Vagina (tissue), 2 donors: ENCODE data around the gene SMAD1. TPM values are rescaled to one million over a fixed set of nuclear protein-coding genes. Genes with fewer than 3 reads are reported as not detected.

Source experiments
- DNase-seq, 2 donors: peaks; one replicate each; pipeline ENCODE4 v3.0.0-alpha.2; 2017; ENCODE audit errors: extremely low spot score in 2 of 2
- H3K27ac ChIP-seq: fragments of 200-600 bp; sonication (generic); one replicate; pipeline ENCODE4 v1.5.1; 2019
- H3K27me3 ChIP-seq: fragments of 200-600 bp; sonication (generic); one replicate; pipeline ENCODE4 v1.5.1; 2019
- H3K36me3 ChIP-seq, 2 donors: fragments of 200-600 bp; sonication (generic); one replicate each; pipeline ENCODE4 v1.5.1; 2017 to 2019
- H3K4me1 ChIP-seq: fragments of 200-600 bp; sonication (generic); one replicate; pipeline ENCODE4 v1.5.1; 2019
- H3K4me3 ChIP-seq, 2 donors: fragments of 200-600 bp; sonication (generic); 1 replicate in 1 of 2; 2 replicates in 1 of 2; pipeline ENCODE4 v1.5.1; 2016 to 2019
- H3K9me3 ChIP-seq: fragments of 200-600 bp; sonication (generic); one replicate; pipeline ENCODE4 v1.5.1; 2019
- POLR2A ChIP-seq, 2 donors: fragments of 450-650 bp; IDR thresholded peaks; one replicate each; pipeline ENCODE4 v1.6.1; 2017; ENCODE audit warnings: antibody characterized with exemption in 2 of 2, mild to moderate bottlenecking in 2 of 2, moderate library complexity in 2 of 2
- POLR2AphosphoS5 ChIP-seq, 2 donors: sonication (generic); formaldehyde crosslinking; IDR thresholded peaks; one replicate each; pipeline ENCODE4 v1.9.0; 2017; ENCODE audit warnings: antibody characterized with exemption in 2 of 2, mild to moderate bottlenecking in 2 of 2, low read depth in 1 of 2; ENCODE audit not compliant: insufficient read depth in 1 of 2
- intact Hi-C: fragments of 100-400 bp; cut with DNase I; formaldehyde crosslinking; loops from one replicate; pipeline ENCODE4 v1.15.1; 2023
- total RNA-seq: library from RNA; depleted of rRNA; stranded (reverse); fragments of >200 nt; gene quantifications from one replicate; pipeline ENCODE4 v1.2.3, GENCODE V29; 2016
- TF ChIP-seq, protein P1 (sequence below), 3 experiments: fragments of 450-650 bp in 2 of 3; fragments of 200-600 bp in 1 of 3; sonication (generic) in 1 of 3; IDR thresholded peaks; one replicate each; pipeline ENCODE4 v1.5.1; 2017 to 2019; ENCODE audit warnings: antibody characterized with exemption in 3 of 3, mild to moderate bottlenecking in 2 of 3, moderate library complexity in 2 of 3

SMAD1 gene
- total RNA-seq, 1 donor from 2014 or later: 31.7 TPM

DNA sequence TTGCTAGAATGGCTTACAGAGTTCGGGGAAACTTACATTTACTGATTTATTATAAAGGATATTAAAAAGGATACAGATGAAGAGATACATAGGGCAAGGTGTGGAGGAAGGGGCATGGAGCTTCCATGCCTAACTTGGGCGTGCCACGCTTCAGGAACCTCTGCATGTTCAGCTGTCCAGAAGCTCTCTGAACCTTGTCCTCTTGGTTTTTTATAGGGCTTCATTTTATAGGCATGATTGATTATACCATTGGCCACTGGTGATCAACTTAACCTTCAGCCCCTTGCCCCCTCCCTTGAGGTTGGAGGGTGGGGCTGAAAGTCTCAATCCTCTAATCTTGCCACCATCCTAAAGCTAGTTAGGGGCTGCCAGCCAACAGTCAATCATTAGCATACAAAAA lies 10.7 kb downstream of the SMAD1 start:
- no peak overlapping the region for H3K4me3 ChIP-seq
- H3K27me3 ChIP-seq: no peaks in the 10 kb centered on the region
- H3K9me3 ChIP-seq: no peaks in the 10 kb centered on the region
- intact Hi-C loops: no loop called here
- peaks cover 19% of the 10 kb centered on the region for H3K4me1 ChIP-seq
- TF ChIP-seq, protein P1, sequence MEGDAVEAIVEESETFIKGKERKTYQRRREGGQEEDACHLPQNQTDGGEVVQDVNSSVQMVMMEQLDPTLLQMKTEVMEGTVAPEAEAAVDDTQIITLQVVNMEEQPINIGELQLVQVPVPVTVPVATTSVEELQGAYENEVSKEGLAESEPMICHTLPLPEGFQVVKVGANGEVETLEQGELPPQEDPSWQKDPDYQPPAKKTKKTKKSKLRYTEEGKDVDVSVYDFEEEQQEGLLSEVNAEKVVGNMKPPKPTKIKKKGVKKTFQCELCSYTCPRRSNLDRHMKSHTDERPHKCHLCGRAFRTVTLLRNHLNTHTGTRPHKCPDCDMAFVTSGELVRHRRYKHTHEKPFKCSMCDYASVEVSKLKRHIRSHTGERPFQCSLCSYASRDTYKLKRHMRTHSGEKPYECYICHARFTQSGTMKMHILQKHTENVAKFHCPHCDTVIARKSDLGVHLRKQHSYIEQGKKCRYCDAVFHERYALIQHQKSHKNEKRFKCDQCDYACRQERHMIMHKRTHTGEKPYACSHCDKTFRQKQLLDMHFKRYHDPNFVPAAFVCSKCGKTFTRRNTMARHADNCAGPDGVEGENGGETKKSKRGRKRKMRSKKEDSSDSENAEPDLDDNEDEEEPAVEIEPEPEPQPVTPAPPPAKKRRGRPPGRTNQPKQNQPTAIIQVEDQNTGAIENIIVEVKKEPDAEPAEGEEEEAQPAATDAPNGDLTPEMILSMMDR (IDR thresholded peaks at IDR 0.05): no peak
- TF ChIP-seq POLR2AphosphoS5 (IDR thresholded peaks at IDR 0.05; ENCODE audit: insufficient read depth in 1 of 2, low read depth in 1 of 2): no peak
- no peak for TF ChIP-seq POLR2A (IDR thresholded peaks at IDR 0.05)
- H3K36me3 ChIP-seq: no peaks in the 10 kb centered on the region
- DNase-seq: no peak
- no peak overlapping the region for H3K27ac ChIP-seq

DNA sequence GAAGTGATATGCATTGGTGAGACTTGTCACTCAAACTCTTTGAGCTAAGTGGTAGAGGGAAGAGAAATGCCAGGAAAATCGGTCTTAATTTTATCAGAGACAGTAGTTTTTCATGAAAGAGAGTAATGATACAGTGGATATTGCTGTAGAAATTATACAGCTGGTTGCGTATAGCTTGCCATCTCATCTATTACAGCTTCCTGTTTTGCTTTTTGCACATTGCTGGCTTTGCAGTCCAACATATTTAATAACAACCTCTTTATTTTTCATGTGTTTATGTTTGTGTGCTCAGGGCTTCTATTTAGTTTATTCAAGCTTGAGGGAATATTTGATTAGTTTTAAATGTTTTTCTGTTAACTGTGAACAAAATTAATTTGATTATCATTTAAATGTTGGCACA lies 11.5 kb downstream of the SMAD1 start:
- Histone ChIP-seq H3K36me3 (no peaks in the 10 kb centered on the region), H3K27me3 (no peaks in the 10 kb centered on the region), H3K4me1 (peaks cover 18% of the 10 kb centered on the region), H3K27ac (no peak overlapping the region), H3K4me3 (no peak overlapping the region), H3K9me3 (no peaks in the 10 kb centered on the region)
- TF ChIP-seq POLR2AphosphoS5 (IDR thresholded peaks at IDR 0.05; ENCODE audit: insufficient read depth in 1 of 2, low read depth in 1 of 2) (no peak), POLR2A (IDR thresholded peaks at IDR 0.05) (no peak)
- TF ChIP-seq, protein P1 (IDR thresholded peaks at IDR 0.05): no peak
- intact Hi-C loops: no loop called here
- DNase-seq: no peak

DNA sequence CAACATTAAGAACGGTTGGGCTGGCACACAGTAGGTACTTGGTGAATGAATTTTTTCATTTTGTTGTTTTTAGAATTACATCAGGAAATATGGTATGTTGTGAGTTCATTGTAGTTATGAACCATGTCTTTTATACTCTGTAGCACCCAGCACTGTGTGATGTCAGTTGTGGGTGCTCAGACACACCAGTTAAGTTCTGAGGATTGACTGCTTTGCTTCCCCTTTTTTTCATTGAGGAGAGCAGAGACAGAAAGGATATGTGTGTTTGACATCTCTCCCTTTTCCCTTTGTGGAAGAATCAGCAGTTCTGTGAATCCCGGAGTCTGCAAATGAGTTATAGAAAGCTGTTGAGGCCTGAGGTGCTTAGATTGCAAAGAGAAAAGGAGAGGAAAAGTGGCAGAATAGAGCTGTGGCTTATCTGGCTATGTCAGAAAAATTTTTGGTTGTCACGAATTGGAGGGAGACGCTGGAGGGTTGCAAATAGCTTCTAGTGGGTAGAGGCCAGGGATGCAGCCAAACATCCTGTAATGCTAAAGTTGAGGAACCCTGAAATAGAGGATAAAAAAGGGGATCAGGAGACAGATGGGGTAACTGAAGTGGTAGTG lies 13.1 kb downstream of the SMAD1 start:
- Histone ChIP-seq H3K27me3 (no peaks in the 10 kb centered on the region), H3K9me3 (no peaks in the 10 kb centered on the region), H3K4me1 (peaks cover 18% of the 10 kb centered on the region), H3K36me3 (no peaks in the 10 kb centered on the region), H3K27ac (no peak overlapping the region), H3K4me3 (no peak overlapping the region)
- intact Hi-C loops: no loop called here
- TF ChIP-seq POLR2A (IDR thresholded peaks at IDR 0.05): no peak
- no peak for TF ChIP-seq POLR2AphosphoS5 (IDR thresholded peaks at IDR 0.05; ENCODE audit: insufficient read depth in 1 of 2, low read depth in 1 of 2)
- TF ChIP-seq, protein P1 (IDR thresholded peaks at IDR 0.05): no peak
- no peak for DNase-seq

DNA sequence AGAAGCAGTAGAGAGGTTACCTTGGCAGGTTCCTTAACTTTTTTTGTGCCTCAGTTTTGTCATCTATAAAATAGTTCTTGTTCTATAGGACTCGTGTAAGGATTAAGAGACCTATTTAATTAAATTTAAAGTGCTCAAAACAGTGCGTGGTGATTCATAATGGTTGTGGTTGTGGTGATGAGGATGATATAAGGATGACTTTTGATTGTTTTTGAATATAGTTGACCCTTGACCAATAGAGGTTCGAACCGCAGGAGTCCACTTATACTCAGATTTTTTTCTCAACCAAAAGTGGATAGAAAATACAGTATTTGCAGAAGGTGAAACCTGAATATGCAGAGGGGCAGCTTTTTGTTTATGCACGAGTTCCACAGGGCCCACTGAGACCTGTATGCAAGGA lies 14.6 kb downstream of the SMAD1 start:
- H3K36me3 ChIP-seq: no peaks in the 10 kb centered on the region
- intact Hi-C loops: no loop called here
- no peak overlapping the region for H3K4me3 ChIP-seq
- no peaks in the 10 kb centered on the region for H3K9me3 ChIP-seq
- no peak for DNase-seq
- no peak overlapping the region for H3K27ac ChIP-seq
- no peaks in the 10 kb centered on the region for H3K27me3 ChIP-seq
- H3K4me1 ChIP-seq: peaks cover 23% of the 10 kb centered on the region
- TF ChIP-seq POLR2A (IDR thresholded peaks at IDR 0.05) (no peak), POLR2AphosphoS5 (IDR thresholded peaks at IDR 0.05; ENCODE audit: insufficient read depth in 1 of 2, low read depth in 1 of 2) (no peak)
- TF ChIP-seq, protein P1 (IDR thresholded peaks at IDR 0.05): no peak
